KBM-7 (cell line): Measurements from ENCODE around the gene DCLK1.

Experiments
- DNase-seq: peaks from one replicate; pipeline ENCODE4 v3.0.0-alpha.2; 2015
- in situ Hi-C: fragments of 300-500 bp; cut with MboI; formaldehyde crosslinking; loops from 2 replicates; pipeline ENCODE4 v1.14.3; 2020; ENCODE audit warnings: low sequenced_read_pairs, low pct_unique_long_range_greater_than_20kb, mixed read lengths

Gene DCLK1

DNA sequence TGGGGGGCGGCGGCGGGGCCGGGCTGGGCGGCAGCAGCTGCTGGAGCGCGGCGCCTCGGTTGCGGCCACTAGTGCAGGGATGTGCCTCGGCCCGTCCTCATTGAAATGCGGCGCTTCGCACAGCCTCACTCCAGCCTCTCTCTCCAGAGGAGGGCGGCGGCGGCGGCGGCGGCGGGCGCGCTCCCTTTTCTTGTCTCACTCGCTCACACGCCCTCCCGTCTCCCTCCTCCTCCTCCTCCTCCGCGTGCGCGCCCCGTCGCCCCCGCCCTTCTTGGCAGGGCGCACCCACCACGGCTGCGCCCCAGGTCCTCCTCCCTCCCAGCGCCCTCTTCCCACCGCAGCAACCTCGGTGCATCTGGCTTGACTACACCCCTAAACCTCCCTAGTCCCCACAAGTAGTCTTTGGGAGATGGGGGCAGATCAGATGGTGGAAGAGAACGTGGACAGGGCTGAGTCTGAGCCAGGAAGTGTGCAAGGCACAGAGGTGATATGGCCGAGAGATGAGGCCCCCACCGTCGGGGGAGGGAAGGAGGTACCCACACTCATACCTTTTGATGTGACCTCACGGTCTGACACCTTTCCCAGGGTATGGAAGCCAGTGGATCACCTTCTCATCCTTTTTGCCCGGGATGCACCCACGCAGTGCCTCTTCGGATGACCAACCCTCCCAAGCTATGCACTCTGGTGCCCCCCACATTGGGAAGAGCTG, at the start of gene DCLK1:
DCLK1 (minus strand) TSS at position 161 of the 709 bp plus-strand sequence.
- DNase-seq, result peak; percentile 41
- in situ Hi-C loops, result no loop called here

DNA sequence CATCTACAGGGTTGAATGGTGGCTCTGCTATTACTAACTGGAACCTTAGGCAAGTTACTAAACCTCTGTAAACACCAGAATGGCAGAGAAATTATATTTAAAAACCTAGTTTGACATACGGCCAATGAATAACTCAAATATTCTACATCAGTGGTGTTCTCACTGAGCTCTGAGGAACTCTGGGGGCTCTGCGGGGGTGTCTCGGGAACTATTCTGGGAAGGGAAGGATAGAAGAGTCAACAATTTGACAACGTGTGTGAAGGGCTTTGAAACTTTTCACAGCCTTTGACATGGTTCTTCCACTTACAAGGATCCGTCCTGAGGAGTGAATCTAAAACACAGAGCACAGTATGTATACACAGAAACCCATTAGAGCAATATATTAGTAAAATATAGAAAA, 44.4 kb upstream of the DCLK1 start:
- DNase-seq, result no peak
- in situ Hi-C loops, result no loop called here

DNA sequence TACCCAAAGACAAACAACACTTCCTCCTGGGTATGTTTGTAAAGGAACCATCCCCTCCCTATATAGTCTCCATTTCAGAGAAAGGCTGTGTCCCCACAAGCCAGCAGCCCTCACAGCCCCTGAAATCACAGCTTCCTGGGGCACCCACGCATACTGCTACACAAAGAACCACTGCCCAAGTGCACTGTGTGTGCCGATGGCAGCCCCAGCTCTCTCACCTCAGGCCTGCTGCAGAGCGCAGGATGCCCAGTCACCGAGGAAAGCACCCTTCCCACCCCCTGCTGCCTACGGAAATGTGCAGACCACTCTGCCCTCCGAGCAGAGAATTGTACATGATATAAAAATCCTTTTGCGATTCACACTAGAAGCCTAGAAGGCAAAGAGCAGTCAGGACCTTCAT, 43.7 kb upstream of the DCLK1 start:
- DNase-seq, result no peak
- in situ Hi-C loops, result no loop called here

DNA sequence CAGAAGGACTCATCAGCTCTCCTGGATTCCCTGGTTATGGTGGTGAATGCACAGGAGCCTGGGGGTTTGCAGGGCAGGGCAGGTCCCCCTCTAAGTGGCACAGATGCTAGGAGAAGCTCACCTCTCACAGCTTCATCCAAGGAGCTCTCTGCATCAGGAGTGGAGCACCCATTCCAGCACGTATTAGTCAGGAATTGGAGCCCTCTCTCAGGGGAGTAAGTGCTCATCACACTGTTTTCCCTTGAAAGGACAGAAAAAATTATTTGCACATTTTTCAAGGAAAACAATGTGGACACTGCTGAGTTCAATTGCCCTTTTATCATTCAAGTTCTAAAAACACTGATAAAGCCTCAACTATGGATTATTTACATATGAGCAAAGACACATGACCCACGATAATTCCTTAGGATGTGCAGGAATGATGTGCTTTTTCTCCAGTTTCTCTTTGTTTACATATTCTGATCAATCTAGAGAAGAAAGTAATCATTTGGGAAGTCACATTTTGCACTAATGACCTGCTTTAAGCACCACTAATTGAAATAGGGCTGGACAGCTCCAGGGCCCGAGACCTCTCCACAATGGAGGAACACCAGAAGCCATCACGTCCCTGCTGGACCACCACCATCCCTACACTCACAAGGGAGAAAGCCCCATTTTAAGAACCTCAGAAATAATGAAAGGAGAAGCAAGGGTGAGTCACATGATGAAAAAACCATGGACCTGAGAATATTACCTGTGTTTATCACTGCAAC, 42.6 kb upstream of the DCLK1 start:
- in situ Hi-C loops, result no loop called here

DNA sequence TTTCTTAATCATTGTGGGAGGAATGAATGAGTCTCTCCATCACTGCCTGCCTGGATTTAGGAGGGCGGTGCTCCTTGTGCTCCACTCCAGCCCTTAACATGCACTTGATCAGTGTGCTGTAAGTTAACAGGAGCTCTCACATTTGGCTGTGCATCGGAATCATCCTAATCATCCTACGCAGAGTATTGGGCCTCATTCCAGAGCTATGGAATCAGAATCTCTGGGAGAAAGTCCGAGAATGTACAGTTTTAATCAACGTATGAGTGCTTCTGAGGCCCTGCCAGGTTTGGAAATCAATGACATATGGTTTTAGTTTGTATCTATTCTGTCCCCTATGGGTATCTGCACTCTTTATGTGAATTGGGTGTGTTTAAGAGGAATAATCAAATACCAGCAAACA, 34.9 kb upstream of the DCLK1 start:
- in situ Hi-C loops, result no loop called here
- no peak for DNase-seq

More for the DNA sequence above, 42.6 kb upstream of the DCLK1 start:
- no peak for DNase-seq

DNA sequence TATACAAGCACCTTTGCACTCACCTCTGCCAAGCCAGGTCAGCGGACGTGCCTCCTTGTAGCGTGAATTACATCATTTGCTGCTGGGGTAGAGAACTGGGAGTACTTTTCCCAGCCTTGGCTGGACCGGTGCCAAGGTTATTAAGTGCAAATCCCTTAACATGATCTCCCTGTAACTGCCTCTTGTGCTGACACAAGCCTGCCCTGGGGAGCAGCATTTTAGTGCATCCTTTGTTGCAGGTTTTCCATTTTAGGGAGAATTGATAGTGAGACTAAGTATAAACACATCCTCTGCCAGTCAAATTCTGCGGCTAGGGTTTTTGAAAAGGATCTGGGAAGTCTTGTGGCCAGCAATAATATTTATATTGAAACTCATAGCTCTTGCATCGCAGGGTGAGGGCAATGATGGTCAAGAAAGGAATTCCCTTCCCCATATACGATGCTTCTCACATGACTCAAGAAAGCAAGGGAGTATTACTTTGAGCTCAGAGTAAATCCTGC, 32.7 kb upstream of the DCLK1 start:
- in situ Hi-C loops, result no loop called here
- no peak for DNase-seq

DNA sequence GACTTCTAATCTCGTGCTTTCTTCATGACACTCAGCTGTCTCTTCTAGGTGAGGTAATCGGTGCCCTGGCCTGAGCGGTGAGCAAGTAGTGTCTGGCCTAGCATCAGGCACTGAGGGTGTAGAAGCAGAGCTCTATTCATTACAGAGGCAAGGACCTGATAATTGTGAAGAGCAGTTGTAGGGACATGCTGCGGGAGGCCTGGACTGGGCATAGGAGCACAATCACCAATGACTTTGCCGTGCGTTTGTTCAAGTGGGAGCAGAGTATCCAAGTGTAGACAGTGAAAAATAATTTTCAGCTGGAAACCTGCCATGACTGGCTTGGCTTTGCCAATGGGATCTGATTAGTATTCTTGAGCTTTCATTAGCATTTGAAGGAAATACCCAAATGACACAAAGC, 32.1 kb upstream of the DCLK1 start:
- in situ Hi-C loops, result no loop called here
- no peak for DNase-seq

DNA sequence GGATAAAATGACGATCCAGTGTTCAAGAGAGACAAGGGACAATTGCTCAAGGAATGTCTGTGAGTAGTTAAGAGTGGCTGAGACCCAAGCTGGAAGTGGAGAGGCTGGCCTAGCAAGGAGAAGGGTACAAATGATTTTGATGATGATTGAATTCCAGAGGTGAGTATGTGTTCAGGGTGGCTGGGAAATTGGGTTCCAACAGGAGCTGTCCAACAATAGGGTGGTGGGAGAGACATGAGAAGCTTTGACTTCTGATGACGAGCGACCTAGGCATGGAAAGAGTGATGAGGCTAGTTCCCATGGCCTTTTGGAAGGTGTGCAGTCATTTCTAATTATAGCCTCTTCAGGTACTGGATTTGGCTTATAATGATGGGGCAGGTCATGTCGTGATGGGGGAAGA, 29.1 kb upstream of the DCLK1 start:
- DNase-seq, result no peak
- in situ Hi-C loops, result no loop called here

DNA sequence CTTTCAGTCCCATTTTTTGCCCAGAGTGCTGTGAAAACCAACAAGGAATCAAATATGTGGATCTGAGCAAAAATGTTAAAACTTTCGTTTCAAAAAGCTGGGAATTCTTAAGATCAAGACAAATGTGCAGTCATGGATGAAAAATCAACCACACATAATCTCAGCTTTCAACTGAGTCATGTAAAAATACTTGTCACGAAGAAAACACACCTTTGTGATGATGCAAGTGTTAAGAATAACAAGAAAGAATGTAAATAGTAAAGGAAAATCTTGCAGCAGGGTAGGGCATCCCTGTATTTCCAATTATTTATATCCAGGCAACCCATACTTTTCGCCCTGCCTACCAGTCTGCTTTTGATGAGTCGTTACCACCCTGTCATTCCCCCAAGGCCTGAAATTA, 27.4 kb upstream of the DCLK1 start:
- in situ Hi-C loops, result no loop called here
- no peak for DNase-seq

DNA sequence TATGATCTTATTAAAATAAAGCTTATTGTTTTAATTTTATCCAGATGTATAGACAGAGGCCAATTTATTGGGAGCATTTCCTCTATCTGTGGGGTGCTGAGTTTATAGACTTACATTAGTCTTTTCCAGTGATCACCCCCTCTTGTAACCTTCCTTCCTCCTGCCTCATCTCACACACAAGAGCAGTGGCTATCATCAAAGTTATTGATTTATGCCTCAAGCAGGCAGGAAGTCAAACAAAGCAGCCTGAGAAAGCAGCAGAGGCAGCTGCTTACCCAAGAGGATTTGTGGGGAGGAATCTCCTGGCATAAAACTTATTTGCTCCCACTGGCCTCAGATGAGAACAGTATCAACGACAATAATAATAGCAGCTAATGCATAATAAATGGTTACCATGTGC, 26.3 kb upstream of the DCLK1 start:
- in situ Hi-C loops, result no loop called here
- DNase-seq, result no peak

DNA sequence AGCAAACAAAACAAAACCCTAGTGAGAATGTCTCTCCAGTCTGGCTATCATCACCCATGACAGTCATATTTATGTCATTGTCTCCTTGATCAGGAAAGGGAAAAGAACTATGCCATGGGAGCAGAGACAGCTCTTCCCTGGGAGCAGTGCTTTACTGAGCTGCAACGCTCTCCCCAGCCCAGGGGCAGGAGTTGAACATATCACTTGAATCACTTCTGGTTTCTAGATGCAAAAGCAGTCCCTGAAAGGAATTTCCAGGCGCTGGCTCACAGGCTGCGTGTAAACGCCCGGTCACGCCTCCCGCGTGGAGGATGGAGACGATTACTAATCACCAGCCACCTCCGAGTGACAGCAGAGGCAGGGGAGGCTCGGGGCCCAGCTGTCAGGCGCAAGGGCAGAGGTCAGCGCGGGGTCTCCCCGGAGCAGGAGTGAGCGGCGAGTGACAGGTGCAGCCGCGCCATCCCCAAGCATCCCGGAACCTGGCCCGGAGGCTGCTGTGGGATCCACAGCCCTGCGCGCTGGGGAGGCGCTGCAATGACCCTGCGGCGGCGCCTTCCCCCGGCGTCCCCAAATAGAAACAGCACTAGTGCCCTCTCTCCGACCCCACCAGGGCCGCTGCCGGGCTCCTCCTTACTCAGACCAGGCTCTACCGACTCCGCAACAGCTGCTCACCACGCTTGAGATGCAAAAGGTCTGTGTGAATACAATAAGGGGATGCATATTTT, 23.5 kb upstream of the DCLK1 start:
- in situ Hi-C loops, result no loop called here

DNA sequence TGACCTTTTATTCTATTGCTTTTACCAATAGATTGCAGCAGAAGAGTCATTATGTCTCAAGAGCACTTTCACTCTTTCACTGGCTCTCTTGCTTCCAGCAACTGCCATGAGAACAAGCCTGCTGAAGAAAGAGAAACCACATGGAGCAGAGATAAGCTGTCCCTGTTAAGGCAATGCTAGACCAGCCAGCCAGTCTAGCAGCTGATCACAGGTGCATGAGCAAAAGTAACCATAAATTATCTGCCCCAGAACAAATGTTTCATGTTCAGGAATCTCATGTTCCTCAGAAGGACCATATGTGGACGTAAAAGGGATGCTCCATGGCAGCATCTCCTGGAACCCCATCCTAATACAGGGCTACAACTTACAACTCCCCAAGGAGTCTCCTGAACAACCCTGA, 20.4 kb upstream of the DCLK1 start:
- in situ Hi-C loops, result no loop called here
- no peak for DNase-seq

More for the DNA sequence above, 23.5 kb upstream of the DCLK1 start:
- no peak for DNase-seq

DNA sequence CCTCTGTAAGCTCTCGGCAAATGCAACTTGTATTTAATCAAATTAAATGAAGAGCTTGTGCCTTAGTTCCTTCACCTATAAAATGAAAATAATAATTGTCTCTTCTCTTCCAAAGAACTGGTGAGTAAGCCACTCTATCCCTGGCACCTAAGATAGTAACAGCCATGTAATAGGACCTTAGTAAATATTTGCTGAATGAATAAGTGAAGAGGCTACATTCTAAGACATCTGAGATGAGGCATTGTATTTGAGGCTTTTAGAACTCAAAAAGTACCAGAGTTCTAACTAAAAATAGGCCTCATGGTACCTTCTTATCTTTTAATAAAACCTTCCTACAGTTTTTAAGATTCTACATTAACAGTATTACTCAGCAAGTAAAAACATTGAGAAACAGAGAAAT, 17.3 kb upstream of the DCLK1 start:
- no peak for DNase-seq
- in situ Hi-C loops, result no loop called here

DNA sequence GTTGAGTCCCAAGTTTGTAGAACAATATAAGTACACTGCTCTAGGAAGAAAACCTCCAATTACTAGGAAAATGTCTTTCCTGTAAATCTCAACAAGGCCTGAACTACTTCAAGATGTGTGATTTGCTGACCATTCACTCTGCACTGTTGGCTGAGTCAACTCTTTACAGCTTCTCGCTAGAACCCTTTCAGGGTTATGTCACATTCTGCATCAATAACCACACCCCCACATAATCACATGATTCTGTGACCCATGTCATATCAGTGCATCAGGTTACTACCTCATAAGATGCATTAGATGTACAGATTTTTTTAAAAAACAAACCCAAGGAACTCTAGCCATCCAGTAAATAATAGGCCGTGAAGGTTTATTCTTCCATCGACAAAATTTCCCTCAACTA, 16.1 kb upstream of the DCLK1 start:
- no peak for DNase-seq
- in situ Hi-C loops, result no loop called here

DNA sequence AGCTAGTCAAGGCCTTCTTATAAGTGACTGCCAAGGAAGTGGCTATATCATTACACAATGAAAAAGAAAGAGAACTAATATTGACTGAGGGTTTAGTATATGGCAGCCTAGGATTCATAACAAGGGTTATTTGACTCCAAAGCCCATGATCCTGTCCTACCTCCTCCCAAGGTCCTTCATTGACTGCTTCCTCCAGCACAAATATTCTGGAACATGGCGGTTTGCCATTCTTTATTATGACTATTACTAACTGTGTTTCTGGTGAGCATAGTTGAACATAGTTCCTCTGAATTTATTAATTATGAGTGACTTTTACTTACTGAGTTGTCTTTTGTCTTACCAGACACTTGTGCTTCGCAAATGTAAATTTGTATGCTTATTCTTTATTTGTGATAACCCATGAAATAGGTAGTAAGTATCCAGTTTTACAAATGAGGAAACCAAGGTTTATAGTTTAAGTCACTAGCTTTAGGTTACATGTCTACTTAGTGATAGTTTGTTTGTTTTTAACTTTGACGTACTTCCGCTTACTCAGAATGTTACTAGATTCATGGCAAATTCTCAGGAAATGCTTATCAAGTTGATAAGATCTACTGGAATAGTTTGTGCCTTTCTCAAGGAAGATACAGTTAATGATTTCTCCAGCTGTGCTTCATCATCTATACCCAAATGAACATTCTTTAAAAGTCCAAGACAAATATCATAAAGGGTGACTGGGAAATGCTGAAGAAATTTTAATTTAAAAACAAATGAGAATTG, 15.5 kb upstream of the DCLK1 start:
- in situ Hi-C loops, result no loop called here
- no peak for DNase-seq

DNA sequence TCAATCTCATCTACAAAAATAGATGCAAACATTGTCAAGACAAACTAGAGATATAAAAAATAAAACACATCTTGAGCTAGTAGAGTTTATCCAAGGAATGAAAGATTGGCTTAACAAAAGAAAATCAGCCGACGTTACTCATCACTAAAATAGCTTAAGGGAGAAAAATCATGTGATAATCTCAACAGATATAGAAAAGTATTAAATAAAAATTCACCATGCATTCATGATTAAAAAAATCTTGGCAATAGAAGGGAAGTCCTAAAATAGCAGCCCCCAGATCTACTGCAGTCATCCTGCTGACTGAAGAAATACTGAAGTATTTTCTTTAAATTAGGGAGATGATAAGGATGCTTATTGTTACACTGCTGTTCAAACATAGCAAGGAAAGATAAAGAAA, 12.6 kb upstream of the DCLK1 start:
- DNase-seq, result no peak
- in situ Hi-C loops, result no loop called here

DNA sequence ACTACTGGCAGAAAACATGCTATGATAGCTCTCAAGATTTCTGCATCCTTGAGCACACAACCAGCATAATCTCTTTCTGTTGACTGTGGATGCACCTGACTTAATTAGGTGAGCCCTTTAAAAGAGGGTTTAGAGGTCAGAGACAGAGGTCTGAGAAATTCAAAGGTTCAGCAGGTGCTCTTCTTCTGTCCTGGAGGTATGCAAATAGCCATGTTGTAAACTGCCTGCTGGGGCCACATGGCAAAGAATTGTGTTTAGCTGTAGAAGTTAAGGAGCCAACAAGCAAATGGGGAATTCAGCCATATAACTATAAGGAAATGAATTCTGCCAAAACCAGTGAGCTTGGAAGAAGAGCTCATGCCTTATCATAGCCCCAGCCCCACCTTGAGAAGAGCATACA, 11.6 kb upstream of the DCLK1 start:
- DNase-seq, result no peak
- in situ Hi-C loops, result no loop called here

DNA sequence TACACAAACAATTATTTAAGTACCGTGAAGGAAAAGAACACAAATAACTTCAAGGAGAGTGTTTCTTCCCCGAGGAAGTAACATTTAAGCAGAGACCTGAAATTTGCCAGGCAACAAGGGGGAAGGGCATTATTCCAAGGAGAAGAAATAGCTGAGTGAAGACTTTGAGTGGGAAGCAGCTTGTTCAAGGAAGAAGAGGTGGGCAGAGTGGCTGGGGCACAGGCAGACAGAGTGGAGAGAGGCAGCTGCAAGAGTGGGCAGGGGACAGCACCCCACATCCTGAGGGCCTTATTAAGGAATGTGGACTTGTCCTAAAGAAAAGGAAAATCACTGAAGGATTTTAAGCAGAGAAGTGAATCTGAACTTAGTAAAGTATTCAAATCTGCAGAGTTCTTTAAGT, 4.7 kb upstream of the DCLK1 start:
- no peak for DNase-seq
- in situ Hi-C loops, result no loop called here

DNA sequence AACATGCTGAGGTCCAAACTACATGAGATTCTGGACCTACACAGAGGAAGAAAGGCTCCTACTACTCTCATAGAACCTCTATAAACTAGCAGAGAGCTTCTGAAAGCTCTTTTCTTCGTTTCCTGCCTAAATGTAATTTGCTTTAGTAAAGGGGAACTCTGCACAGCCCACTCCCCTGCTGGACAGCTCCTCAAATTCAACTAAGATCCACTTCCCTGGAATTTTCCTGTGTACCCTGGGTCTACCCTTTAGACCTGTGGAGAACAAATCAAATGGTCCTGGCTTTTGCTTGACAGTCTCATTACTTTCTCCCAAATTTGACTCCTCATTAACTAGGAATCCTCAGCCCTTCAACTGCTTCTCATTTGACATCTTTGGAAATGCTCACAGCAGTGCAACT, 3.5 kb upstream of the DCLK1 start:
- in situ Hi-C loops, result no loop called here
- DNase-seq, result no peak
